HEK293 (cell line): ENCODE data around the gene PPIA.

Experiments
- GLI2 ChIP-seq: fragments of 450-650 bp; formaldehyde crosslinking; IDR thresholded peaks from 2 replicates; pipeline ENCODE4; 2017; ENCODE audit warnings: missing biosample characterization, missing genetic modification characterization, low read depth, borderline replicate concordance
- KLF10 ChIP-seq: fragments of 450-650 bp; IDR thresholded peaks from 2 replicates; pipeline ENCODE4 v1.5.1; 2018; ENCODE audit warnings: missing biosample characterization, mild to moderate bottlenecking, missing genetic modification characterization
- PRDM4 ChIP-seq: fragments of 450-650 bp; formaldehyde crosslinking; IDR thresholded peaks from 2 replicates; pipeline ENCODE4 v1.5.1; 2017; ENCODE audit warnings: missing biosample characterization, missing genetic modification characterization
- SP3 ChIP-seq: fragments of 450-650 bp; formaldehyde crosslinking; IDR thresholded peaks from 2 replicates; pipeline ENCODE4 v1.5.1; 2016; ENCODE audit warnings: missing biosample characterization, missing genetic modification characterization
- YY1 ChIP-seq: fragments of 450-650 bp; formaldehyde crosslinking; IDR thresholded peaks from 2 replicates; pipeline ENCODE4 v1.5.1; 2018; ENCODE audit warnings: missing biosample characterization, missing genetic modification characterization
- ZBTB10 ChIP-seq: fragments of 450-650 bp; formaldehyde crosslinking; IDR thresholded peaks from 2 replicates; pipeline ENCODE4 v1.5.1; 2016; ENCODE audit warnings: missing biosample characterization, missing genetic modification characterization
- ZBTB6 ChIP-seq: fragments of 450-650 bp; formaldehyde crosslinking; IDR thresholded peaks from 2 replicates; pipeline ENCODE4 v1.5.1; 2017; ENCODE audit warnings: missing biosample characterization, missing genetic modification characterization
- ZNF121 ChIP-seq: fragments of 450-650 bp; formaldehyde crosslinking; IDR thresholded peaks from 2 replicates; pipeline ENCODE4 v1.5.1; 2016; ENCODE audit warnings: missing biosample characterization, missing genetic modification characterization
- ZNF174 ChIP-seq: fragments of 450-650 bp; formaldehyde crosslinking; IDR thresholded peaks from 2 replicates; pipeline ENCODE4 v1.5.0; 2017; ENCODE audit warnings: missing biosample characterization, mild to moderate bottlenecking, missing genetic modification characterization
- ZNF184 ChIP-seq: fragments of 450-650 bp; IDR thresholded peaks from 2 replicates; pipeline ENCODE4 v1.5.1; 2018; ENCODE audit warnings: missing biosample characterization, mild to moderate bottlenecking, missing genetic modification characterization
- ZNF2 ChIP-seq: fragments of 450-650 bp; formaldehyde crosslinking; IDR thresholded peaks from 2 replicates; pipeline ENCODE4 v1.5.1; 2016; ENCODE audit warnings: missing biosample characterization, missing genetic modification characterization
- ZNF302 ChIP-seq: fragments of 450-650 bp; formaldehyde crosslinking; IDR thresholded peaks from 2 replicates; pipeline ENCODE4 v1.5.1; 2016; ENCODE audit warnings: missing biosample characterization, missing genetic modification characterization, low read depth
- ZNF311 ChIP-seq: fragments of 450-650 bp; formaldehyde crosslinking; IDR thresholded peaks from 2 replicates; pipeline ENCODE4 v1.5.1; 2017; ENCODE audit warnings: missing biosample characterization, missing genetic modification characterization, borderline replicate concordance
- ZNF544 ChIP-seq: fragments of 450-650 bp; formaldehyde crosslinking; IDR thresholded peaks from 2 replicates; pipeline ENCODE4 v1.5.0; 2017; ENCODE audit warnings: missing biosample characterization, missing genetic modification characterization
- ZNF610 ChIP-seq: fragments of 450-650 bp; formaldehyde crosslinking; IDR thresholded peaks from 2 replicates; pipeline ENCODE4 v1.5.1; 2016; ENCODE audit warnings: missing biosample characterization, missing genetic modification characterization, borderline replicate concordance
- ZNF621 ChIP-seq: fragments of 450-650 bp; formaldehyde crosslinking; IDR thresholded peaks from 2 replicates; pipeline ENCODE4 v1.5.1; 2017; ENCODE audit warnings: missing biosample characterization, missing genetic modification characterization
- ZNF747 ChIP-seq: fragments of 450-650 bp; formaldehyde crosslinking; IDR thresholded peaks from 2 replicates; pipeline ENCODE4 v1.5.1; 2016; ENCODE audit warnings: missing biosample characterization, missing genetic modification characterization
- ZNF777 ChIP-seq: fragments of 450-650 bp; formaldehyde crosslinking; IDR thresholded peaks from 2 replicates; pipeline ENCODE4 v1.5.1; 2017; ENCODE audit warnings: missing biosample characterization, missing genetic modification characterization, borderline replicate concordance
- ZNF785 ChIP-seq: fragments of 450-650 bp; formaldehyde crosslinking; IDR thresholded peaks from 2 replicates; pipeline ENCODE4 v1.5.1; 2016; ENCODE audit warnings: missing biosample characterization, missing genetic modification characterization
- ZNF843 ChIP-seq: fragments of 450-650 bp; formaldehyde crosslinking; IDR thresholded peaks from 2 replicates; pipeline ENCODE4 v1.5.1; 2016; ENCODE audit warnings: missing biosample characterization, missing genetic modification characterization
- TF ChIP-seq, protein P1 (sequence below): fragments of 450-650 bp; formaldehyde crosslinking; IDR thresholded peaks from 2 replicates; pipeline ENCODE4 v1.5.1; 2016; ENCODE audit warnings: missing biosample characterization, missing genetic modification characterization
- TF ChIP-seq, protein P2 (sequence below): fragments of 450-650 bp; formaldehyde crosslinking; IDR thresholded peaks from 2 replicates; pipeline ENCODE4 v1.5.1; 2016; ENCODE audit warnings: missing biosample characterization, missing genetic modification characterization
- TF ChIP-seq, protein P3 (sequence below): fragments of 450-650 bp; formaldehyde crosslinking; IDR thresholded peaks from 2 replicates; pipeline ENCODE4 v1.5.1; 2016; ENCODE audit warnings: missing biosample characterization, missing genetic modification characterization
- TF ChIP-seq, protein P4 (sequence below): fragments of 450-650 bp; formaldehyde crosslinking; IDR thresholded peaks from 2 replicates; pipeline ENCODE4 v1.5.1; 2017; ENCODE audit warnings: missing biosample characterization, mild to moderate bottlenecking, missing genetic modification characterization, moderate library complexity

Gene PPIA

GRCh38 chr7:44847509-44847919 is 51.0 kb downstream of the PPIA start (continued):
- TF ChIP-seq ZNF311 (tag by site-specific recombination) (no peak), ZNF184 (no peak), ZNF785 (tag by site-specific recombination) (no peak), ZNF621 (tag by site-specific recombination) (no peak), ZNF610 (no peak), ZNF747 (tag by site-specific recombination) (no peak), ZNF777 (tag by site-specific recombination) (no peak), ZNF302 (tag by site-specific recombination) (no peak), YY1 (peak; percentile 66; the same call in 1 of the 2 replicates), ZBTB6 (tag by site-specific recombination) (peak; percentile 52; the same call in 1 of the 2 replicates), KLF10 (tag by site-specific recombination) (no peak), ZNF2 (tag by site-specific recombination) (peak; percentile 68), PRDM4 (peak; percentile 68; the same call in 1 of the 2 replicates), ZNF843 (tag by site-specific recombination) (peak; percentile 60; the same call in 1 of the 2 replicates), ZNF544 (tag by site-specific recombination) (no peak), GLI2 (tag by site-specific recombination) (no peak), SP3 (tag by site-specific recombination) (no peak), ZNF174 (tag by site-specific recombination) (no peak), ZNF121 (tag by site-specific recombination) (no peak), ZBTB10 (tag by site-specific recombination) (0 out of 2 replicates have a peak, but pooled peaks have one; percentile 51)
- TF ChIP-seq, protein P1, sequence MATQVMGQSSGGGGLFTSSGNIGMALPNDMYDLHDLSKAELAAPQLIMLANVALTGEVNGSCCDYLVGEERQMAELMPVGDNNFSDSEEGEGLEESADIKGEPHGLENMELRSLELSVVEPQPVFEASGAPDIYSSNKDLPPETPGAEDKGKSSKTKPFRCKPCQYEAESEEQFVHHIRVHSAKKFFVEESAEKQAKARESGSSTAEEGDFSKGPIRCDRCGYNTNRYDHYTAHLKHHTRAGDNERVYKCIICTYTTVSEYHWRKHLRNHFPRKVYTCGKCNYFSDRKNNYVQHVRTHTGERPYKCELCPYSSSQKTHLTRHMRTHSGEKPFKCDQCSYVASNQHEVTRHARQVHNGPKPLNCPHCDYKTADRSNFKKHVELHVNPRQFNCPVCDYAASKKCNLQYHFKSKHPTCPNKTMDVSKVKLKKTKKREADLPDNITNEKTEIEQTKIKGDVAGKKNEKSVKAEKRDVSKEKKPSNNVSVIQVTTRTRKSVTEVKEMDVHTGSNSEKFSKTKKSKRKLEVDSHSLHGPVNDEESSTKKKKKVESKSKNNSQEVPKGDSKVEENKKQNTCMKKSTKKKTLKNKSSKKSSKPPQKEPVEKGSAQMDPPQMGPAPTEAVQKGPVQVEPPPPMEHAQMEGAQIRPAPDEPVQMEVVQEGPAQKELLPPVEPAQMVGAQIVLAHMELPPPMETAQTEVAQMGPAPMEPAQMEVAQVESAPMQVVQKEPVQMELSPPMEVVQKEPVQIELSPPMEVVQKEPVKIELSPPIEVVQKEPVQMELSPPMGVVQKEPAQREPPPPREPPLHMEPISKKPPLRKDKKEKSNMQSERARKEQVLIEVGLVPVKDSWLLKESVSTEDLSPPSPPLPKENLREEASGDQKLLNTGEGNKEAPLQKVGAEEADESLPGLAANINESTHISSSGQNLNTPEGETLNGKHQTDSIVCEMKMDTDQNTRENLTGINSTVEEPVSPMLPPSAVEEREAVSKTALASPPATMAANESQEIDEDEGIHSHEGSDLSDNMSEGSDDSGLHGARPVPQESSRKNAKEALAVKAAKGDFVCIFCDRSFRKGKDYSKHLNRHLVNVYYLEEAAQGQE (tag by site-specific recombination): no peak
- TF ChIP-seq, protein P2, sequence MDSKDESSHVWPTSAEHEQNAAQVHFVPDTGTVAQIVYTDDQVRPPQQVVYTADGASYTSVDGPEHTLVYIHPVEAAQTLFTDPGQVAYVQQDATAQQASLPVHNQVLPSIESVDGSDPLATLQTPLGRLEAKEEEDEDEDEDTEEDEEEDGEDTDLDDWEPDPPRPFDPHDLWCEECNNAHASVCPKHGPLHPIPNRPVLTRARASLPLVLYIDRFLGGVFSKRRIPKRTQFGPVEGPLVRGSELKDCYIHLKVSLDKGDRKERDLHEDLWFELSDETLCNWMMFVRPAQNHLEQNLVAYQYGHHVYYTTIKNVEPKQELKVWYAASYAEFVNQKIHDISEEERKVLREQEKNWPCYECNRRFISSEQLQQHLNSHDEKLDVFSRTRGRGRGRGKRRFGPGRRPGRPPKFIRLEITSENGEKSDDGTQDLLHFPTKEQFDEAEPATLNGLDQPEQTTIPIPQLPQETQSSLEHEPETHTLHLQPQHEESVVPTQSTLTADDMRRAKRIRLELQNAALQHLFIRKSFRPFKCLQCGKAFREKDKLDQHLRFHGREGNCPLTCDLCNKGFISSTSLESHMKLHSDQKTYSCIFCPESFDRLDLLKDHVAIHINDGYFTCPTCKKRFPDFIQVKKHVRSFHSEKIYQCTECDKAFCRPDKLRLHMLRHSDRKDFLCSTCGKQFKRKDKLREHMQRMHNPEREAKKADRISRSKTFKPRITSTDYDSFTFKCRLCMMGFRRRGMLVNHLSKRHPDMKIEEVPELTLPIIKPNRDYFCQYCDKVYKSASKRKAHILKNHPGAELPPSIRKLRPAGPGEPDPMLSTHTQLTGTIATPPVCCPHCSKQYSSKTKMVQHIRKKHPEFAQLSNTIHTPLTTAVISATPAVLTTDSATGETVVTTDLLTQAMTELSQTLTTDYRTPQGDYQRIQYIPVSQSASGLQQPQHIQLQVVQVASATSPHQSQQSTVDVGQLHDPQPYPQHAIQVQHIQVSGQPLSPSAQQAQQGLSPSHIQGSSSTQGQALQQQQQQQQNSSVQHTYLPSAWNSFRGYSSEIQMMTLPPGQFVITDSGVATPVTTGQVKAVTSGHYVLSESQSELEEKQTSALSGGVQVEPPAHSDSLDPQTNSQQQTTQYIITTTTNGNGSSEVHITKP (tag by site-specific recombination): peak; percentile 48
- TF ChIP-seq, protein P3, sequence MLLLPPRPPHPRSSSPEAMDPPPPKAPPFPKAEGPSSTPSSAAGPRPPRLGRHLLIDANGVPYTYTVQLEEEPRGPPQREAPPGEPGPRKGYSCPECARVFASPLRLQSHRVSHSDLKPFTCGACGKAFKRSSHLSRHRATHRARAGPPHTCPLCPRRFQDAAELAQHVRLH (tag by site-specific recombination): no peak
- TF ChIP-seq, protein P4, sequence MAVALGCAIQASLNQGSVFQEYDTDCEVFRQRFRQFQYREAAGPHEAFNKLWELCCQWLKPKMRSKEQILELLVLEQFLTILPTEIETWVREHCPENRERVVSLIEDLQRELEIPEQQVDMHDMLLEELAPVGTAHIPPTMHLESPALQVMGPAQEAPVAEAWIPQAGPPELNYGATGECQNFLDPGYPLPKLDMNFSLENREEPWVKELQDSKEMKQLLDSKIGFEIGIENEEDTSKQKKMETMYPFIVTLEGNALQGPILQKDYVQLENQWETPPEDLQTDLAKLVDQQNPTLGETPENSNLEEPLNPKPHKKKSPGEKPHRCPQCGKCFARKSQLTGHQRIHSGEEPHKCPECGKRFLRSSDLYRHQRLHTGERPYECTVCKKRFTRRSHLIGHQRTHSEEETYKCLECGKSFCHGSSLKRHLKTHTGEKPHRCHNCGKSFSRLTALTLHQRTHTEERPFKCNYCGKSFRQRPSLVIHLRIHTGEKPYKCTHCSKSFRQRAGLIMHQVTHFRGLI: peak; percentile 42
